Measurements from ENCODE around the gene MAPK8.

DNA sequence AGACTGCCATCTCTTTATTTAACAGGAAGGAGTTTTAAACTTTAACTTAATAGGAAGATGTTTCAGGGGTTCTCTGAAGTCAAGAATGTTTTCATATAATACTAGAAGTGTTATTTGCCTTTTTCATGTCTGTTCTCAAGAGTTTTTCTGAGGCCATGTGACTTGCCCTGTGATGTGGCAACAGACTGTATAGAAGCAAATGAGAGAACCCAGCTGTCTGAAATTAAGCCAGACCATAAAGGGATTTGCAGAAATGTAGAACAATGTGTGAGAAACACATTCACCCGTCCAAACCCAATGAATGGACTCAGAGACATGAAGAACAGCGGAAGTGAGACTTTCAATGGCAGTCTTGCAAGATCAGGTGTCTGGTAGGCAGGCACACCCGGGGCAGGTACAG lies 23.8 kb downstream of the MAPK8 start:
- TF ChIP-seq, protein P1, sequence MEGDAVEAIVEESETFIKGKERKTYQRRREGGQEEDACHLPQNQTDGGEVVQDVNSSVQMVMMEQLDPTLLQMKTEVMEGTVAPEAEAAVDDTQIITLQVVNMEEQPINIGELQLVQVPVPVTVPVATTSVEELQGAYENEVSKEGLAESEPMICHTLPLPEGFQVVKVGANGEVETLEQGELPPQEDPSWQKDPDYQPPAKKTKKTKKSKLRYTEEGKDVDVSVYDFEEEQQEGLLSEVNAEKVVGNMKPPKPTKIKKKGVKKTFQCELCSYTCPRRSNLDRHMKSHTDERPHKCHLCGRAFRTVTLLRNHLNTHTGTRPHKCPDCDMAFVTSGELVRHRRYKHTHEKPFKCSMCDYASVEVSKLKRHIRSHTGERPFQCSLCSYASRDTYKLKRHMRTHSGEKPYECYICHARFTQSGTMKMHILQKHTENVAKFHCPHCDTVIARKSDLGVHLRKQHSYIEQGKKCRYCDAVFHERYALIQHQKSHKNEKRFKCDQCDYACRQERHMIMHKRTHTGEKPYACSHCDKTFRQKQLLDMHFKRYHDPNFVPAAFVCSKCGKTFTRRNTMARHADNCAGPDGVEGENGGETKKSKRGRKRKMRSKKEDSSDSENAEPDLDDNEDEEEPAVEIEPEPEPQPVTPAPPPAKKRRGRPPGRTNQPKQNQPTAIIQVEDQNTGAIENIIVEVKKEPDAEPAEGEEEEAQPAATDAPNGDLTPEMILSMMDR (conservative IDR thresholded peaks at IDR 0.05; ENCODE audit: low read length) = no peak
- no peak for TF ChIP-seq EZH2phosphoT487 (IDR thresholded peaks at IDR 0.05; ENCODE audit: borderline replicate concordance, low read depth, low read length)

All from OCI-LY7 (cell line).